ENCODE results near the gene ZNF793. TPM values are rescaled to one million over a fixed set of nuclear protein-coding genes. Genes with fewer than 3 reads are reported as not detected.

Gene ZNF793
- under 1 TPM; 0.18 to 0.80 (median 0.36) TPM for total RNA-seq
- long read RNA-seq = 0 reads

- Histone ChIP-seq H3K27me3 (no peaks in the 10 kb centered on the region), H3K4me3 (peak within 1 kb of the TSS; percentile 51 to 56 (median 56)), H3K9me3 (peaks cover 0 to 4% (median 0%) of the 10 kb centered on the region in 4 donors), H3K27ac (peak within 1 kb of the TSS; percentile 40 to 70 (median 51)), H3K4me1 (no peaks in the 10 kb centered on the region), H3K36me3 (no peaks in the 10 kb centered on the region)
- WGBS (ENCODE audit: insufficient coverage, low coverage, low lambda C conversion rate, missing lambda C conversion rate) = 2% methylated on average over 39 of the region's 40 CpGs
- DNase-seq (peak; percentile 43 to 59 (median 43)), ATAC-seq (peak; percentile 68 to 74 (median 70))
- TF ChIP-seq, protein P1, sequence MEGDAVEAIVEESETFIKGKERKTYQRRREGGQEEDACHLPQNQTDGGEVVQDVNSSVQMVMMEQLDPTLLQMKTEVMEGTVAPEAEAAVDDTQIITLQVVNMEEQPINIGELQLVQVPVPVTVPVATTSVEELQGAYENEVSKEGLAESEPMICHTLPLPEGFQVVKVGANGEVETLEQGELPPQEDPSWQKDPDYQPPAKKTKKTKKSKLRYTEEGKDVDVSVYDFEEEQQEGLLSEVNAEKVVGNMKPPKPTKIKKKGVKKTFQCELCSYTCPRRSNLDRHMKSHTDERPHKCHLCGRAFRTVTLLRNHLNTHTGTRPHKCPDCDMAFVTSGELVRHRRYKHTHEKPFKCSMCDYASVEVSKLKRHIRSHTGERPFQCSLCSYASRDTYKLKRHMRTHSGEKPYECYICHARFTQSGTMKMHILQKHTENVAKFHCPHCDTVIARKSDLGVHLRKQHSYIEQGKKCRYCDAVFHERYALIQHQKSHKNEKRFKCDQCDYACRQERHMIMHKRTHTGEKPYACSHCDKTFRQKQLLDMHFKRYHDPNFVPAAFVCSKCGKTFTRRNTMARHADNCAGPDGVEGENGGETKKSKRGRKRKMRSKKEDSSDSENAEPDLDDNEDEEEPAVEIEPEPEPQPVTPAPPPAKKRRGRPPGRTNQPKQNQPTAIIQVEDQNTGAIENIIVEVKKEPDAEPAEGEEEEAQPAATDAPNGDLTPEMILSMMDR (IDR thresholded peaks at IDR 0.05) = no peak
- TF ChIP-seq POLR2A (IDR thresholded peaks at IDR 0.05) = no peak
- intact Hi-C loops (cut with DNase I) = no loop called here
These were observed at the start of gene ZNF793 for GRCh38 chr19:37506387-37507166. ZNF793 (plus strand) TSS chr19:37506939; CDS start chr19:37523440, 16,501 bp downstream.

DNA sequence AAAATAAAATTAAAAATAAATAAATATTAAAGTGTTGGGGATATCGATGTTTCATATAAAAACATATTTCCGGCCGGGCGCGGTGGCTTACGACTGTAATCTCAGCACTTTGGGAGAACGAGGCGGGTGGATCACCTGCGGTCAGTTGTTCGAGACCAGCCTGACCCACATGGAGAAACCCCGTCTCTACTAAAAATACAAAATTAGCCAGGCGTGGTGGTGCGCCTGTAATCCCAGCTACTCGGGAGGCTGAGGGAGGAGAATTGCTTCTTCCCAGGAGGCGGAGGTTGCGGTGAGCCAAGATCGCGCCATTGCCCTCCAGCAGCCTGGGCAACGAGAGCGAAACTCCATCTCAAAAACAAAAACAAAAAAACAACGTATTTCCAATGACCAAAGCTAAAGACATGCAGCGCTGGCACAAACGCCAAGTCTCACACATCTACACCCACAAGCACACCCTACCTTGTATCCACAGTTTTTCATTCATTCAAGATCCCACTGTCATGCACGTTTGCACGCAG lies 40.4 kb upstream of the ZNF793 start:
- intact Hi-C loops (cut with DNase I) = no loop called here
- TF ChIP-seq, protein P1 (IDR thresholded peaks at IDR 0.05) = no peak
- no peak for TF ChIP-seq POLR2A (IDR thresholded peaks at IDR 0.05)
- WGBS (ENCODE audit: insufficient coverage, low coverage, low lambda C conversion rate, missing lambda C conversion rate) = 26% methylated on average over 22 of the region's 25 CpGs
- Histone ChIP-seq H3K27me3 (no peaks in the 10 kb centered on the region), H3K36me3 (peaks cover 0 to 13% (median 2%) of the 10 kb centered on the region in 4 donors), H3K4me3 (peak overlapping the region; percentile 89 to 97 (median 91)), H3K27ac (peak overlapping the region; percentile 42 to 89 (median 87)), H3K9me3 (peaks cover 0 to 15% (median under 1%) of the 10 kb centered on the region in 4 donors), H3K4me1 (peaks cover 0 to 12% (median 1%) of the 10 kb centered on the region in 4 donors)
- DNase-seq (no peak), ATAC-seq (no peak)

DNA sequence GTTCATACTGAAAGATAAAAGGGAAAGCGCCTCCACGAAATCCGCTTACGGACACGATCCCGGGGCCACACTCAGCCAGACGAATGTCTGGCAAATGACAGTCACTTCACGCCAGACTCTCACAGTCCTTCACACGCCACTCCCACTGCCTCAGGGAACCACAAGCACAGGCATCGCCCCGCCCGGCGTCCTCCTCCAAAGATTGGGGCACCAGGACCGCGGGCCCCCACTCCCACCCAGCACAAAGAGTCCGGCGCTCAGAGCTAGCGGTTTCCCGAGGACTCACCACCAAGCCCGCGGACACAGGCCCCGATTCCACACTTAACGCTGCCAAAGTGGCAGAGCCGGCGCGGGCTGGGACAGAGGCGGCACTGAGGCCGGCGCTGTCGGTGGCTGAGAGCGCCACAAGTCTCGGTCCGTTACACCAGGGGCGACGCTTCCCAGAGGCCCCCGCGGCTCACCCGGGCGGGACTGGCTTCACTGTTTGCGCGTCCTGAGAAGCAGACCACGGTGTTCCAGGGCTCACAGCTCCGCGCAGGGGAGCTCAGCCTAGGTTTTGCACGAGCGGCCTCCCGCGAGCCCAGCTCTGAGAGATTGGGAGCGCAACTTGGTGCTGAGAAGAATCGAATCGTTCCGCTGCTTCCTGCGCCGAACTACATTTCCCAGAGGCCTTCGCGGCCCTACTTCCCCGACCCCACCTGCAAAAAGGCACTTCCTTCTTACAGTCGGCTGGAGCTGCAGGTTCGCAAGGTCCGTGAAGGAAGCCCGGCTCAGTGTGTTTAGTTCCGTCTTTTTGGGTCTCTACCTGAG lies 39.7 kb upstream of the ZNF793 start, which contains the start of gene ZNF569:
Gene ZNF569 (minus strand): TSS at position 647 of the 810 bp plus-strand sequence. CDS start 22,523 bp downstream, outside the sequence.
- Histone ChIP-seq H3K36me3 (peaks cover 0 to 13% (median 3%) of the 10 kb centered on the region in 4 donors), H3K27me3 (no peaks in the 10 kb centered on the region), H3K9me3 (peaks cover 0 to 15% (median 0%) of the 10 kb centered on the region in 4 donors), H3K4me1 (peaks cover 0 to 12% (median 1%) of the 10 kb centered on the region in 4 donors), H3K27ac (peak within 1 kb of the TSS; percentile 42 to 89 (median 87)), H3K4me3 (peak within 1 kb of the TSS; percentile 89 to 97 (median 91))
- TF ChIP-seq POLR2A (IDR thresholded peaks at IDR 0.05) = peak; percentile 59
- TF ChIP-seq, protein P1 (IDR thresholded peaks at IDR 0.05) = no peak
- ATAC-seq = peak; percentile 82 to 86 (median 84)
- peak; percentile 88 to 94 (median 94) for DNase-seq
- intact Hi-C loops (cut with DNase I) = no loop called here
- WGBS (ENCODE audit: insufficient coverage, low coverage, low lambda C conversion rate, missing lambda C conversion rate) = under 1% methylated on average over 30 of the region's 62 CpGs

GRCh38 chr19:37467608-37468090 lies 39.1 kb upstream of the ZNF793 start:
- peaks cover 0 to 12% (median 0%) of the 10 kb centered on the region in 4 donors for H3K9me3 ChIP-seq
- no peak for DNase-seq
- peaks cover 0 to 13% (median 5%) of the 10 kb centered on the region in 4 donors for H3K36me3 ChIP-seq
- no peak for TF ChIP-seq POLR2A (IDR thresholded peaks at IDR 0.05)
- H3K27me3 ChIP-seq = no peaks in the 10 kb centered on the region
- no peak for ATAC-seq
- peaks cover 0 to 12% (median 1%) of the 10 kb centered on the region in 4 donors for H3K4me1 ChIP-seq
- intact Hi-C loops (cut with DNase I) = no loop called here
- 36% methylated on average over 13 of the region's 18 CpGs for WGBS (ENCODE audit: insufficient coverage, low coverage, low lambda C conversion rate, missing lambda C conversion rate)
- peak overlapping the region; percentile 42 to 89 (median 87) for H3K27ac ChIP-seq
- H3K4me3 ChIP-seq = peak overlapping the region; percentile 89 to 97 (median 91)
